Heart left ventricle (tissue), 16 donors: ENCODE measurements around the gene ACKR3. TPM values are rescaled to one million over a fixed set of nuclear protein-coding genes. Genes with fewer than 3 reads are reported as not detected.

Experiments used
- ATAC-seq, 4 donors: fragments of 200-7000 bp; cut with Tn5 transposase; one replicate each; pipeline ENCODE4 v1.9.1; 2020 to 2022; ENCODE audit warnings: moderate library complexity in 4 of 4, mild to moderate bottlenecking in 3 of 4, moderate number of reproducible peaks in 1 of 4
- DNase-seq, 5 donors: peaks; one replicate each; pipeline ENCODE4 v3.0.0-alpha.2; 2020
- H3K27ac ChIP-seq, 12 donors: fragments of 200-600 bp; sonication (generic) in 4 of 12; one replicate each; pipeline versions ENCODE4 v1.5.0 to v1.8.0; 2016 to 2022; ENCODE audit warnings: mild to moderate bottlenecking in 2 of 12
- H3K27me3 ChIP-seq, 9 donors: fragments of 200-600 bp; sonication (generic) in 2 of 9; one replicate each; pipeline versions ENCODE4 v1.5.1 to v1.8.0; 2016 to 2022; ENCODE audit warnings: mild to moderate bottlenecking in 3 of 9
- H3K36me3 ChIP-seq, 9 donors: fragments of 200-600 bp; sonication (generic) in 2 of 9; one replicate each; pipeline versions ENCODE4 v1.5.0 to v1.8.0; 2018 to 2022; ENCODE audit warnings: mild to moderate bottlenecking in 2 of 9
- H3K4me1 ChIP-seq, 12 donors: fragments of 200-600 bp; sonication (generic) in 4 of 12; one replicate each; pipeline versions ENCODE4 v1.5.0 to v1.8.0; 2016 to 2022; ENCODE audit warnings: mild to moderate bottlenecking in 3 of 12
- H3K4me3 ChIP-seq, 12 donors: fragments of 200-600 bp; sonication (generic) in 4 of 12; one replicate each; pipeline versions ENCODE4 v1.5.0 to v1.8.0; 2017 to 2022; ENCODE audit warnings: mild to moderate bottlenecking in 9 of 12, moderate library complexity in 4 of 12
- H3K9me3 ChIP-seq, 12 donors: fragments of 200-600 bp; sonication (generic) in 4 of 12; one replicate each; pipeline versions ENCODE4 v1.5.0 to v1.8.0; 2016 to 2022; ENCODE audit warnings: mild to moderate bottlenecking in 1 of 12
- POLR2A ChIP-seq, 2 donors: fragments of 450-650 bp; IDR thresholded peaks; one replicate each; pipeline ENCODE4 v1.6.1; 2017; ENCODE audit warnings: antibody characterized with exemption in 2 of 2, mild to moderate bottlenecking in 2 of 2, moderate library complexity in 2 of 2
- WGBS, 4 donors: extraction: QIAGEN DNeasy Blood & Tissue Kit in 2 of 4; methylation state at CpG; one replicate each; pipeline versions ENCODE4 v1.1.5 to v1.1.7; 2013 to 2018; 5-methylcytosine and 5-hydroxymethylcytosine counted together
- intact Hi-C, 10 donors: fragments of 100-400 bp; cut with DNase I; formaldehyde crosslinking; loops; one replicate each; pipeline versions ENCODE4 v1.11.1 to v1.14.2; 2022
- polyA plus RNA-seq, 2 donors: library from polyadenylated mRNA; stranded (reverse); fragments of 200-250 nt; gene quantifications; one replicate each; pipeline ENCODE4 v1.2.3, GENCODE V29; 2013
- total RNA-seq, 9 donors: library from RNA; depleted of rRNA in 2 of 9; stranded (reverse); fragments of >200 nt in 2 of 9; fragmentation: NEBNext Ultra II Directional in 3 of 9; extraction: Animal tissue kit (Norgen Biotek cat#: 25700) in 3 of 9; gene quantifications; one replicate each; pipeline versions ENCODE4 v1.1.0 to v1.2.4, GENCODE V29; 2016 to 2023
- TF ChIP-seq, protein P1 (sequence below), 12 donors: fragments of 200-600 bp; sonication (generic) in 4 of 12; IDR thresholded peaks; one replicate each; pipeline versions ENCODE4 v1.5.0 to v1.8.0; 2018 to 2022; ENCODE audit warnings: antibody characterized with exemption in 12 of 12, mild to moderate bottlenecking in 5 of 12
- donor health status: ischemic (EF 13 %, LVEDD 7.1; RV severe dilation, severe dysfunction).
- donor health status: healthy with polysubstance abuse.
- donor health status: DM: no; HTN: yes; CAD: no.
- donor health status: DM: no; HTN: no; CAD: no.
- donor health status: ischemic (EF 25% LVEDD 6.9; RV normal size, moderate dysfunction).
- donor health status: ischemic (EF 25% LVEDD 5.7; RV mildly dilated, moderate dysfunction).
- donor health status: healthy.
- donor health status: DM: yes; HTN: yes; CAD: no.
- donor health status: ischemic (EF 35%, LVEDD 5.7; RV mildly dilated, moderate dysfunction).
- donor health status: nonischemic (EF 11% LVEDD 7.7; RV severe dilation, severe dysfunction).
- donor health status: DM: yes; HTN: yes; CAD: no.
- donor health status: PGD.
- donor health status: ischemic (EF 29% LVEDD 5.4; RV normal size, mild dysfunction).
- donor health status: nonischemic (EF 23%, LVEDD 6.1; RV moderate dilation, normal function).

ACKR3 gene
- total and polyA plus RNA-seq, 11 donors, result 12.8 to 56.3 (median 29.8) TPM

DNA sequence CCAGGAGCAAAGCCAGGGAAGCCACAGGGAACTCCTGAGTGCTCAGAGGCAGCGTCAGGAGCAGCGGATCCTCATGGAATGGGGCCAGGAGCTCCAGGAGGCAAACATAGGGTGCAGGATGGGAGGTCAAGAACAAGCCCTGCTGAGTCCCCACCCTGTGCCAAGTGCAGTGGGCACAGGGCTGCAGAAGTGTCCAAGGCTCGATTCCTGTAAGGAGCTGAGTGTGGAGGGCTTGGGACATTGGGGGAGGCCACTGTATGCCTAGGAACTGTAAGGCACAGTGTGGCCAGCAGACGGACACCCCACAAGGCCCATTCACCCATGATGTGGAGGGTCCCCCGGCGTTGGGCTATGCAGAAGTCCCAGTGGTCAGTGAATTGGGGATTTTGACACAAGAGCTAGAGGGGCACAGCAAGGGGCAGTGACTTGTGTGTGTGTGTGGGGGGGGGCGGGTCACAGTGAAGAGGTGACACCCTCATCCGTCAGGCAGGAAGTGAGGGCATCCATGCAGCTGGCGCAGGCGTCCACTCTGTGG, 55.6 kb downstream of the ACKR3 start:
- Histone ChIP-seq H3K4me1 (peaks cover 0 to 8% (median 5%) of the 10 kb centered on the region in 12 donors), H3K27ac (no peak overlapping the region), H3K27me3 (no peaks in the 10 kb centered on the region), H3K9me3 (no peaks in the 10 kb centered on the region), H3K4me3 (no peak overlapping the region), H3K36me3 (no peaks in the 10 kb centered on the region)
- DNase-seq (no peak), ATAC-seq (no peak)
- no peak for TF ChIP-seq POLR2A (IDR thresholded peaks at IDR 0.05)
- TF ChIP-seq, protein P1, sequence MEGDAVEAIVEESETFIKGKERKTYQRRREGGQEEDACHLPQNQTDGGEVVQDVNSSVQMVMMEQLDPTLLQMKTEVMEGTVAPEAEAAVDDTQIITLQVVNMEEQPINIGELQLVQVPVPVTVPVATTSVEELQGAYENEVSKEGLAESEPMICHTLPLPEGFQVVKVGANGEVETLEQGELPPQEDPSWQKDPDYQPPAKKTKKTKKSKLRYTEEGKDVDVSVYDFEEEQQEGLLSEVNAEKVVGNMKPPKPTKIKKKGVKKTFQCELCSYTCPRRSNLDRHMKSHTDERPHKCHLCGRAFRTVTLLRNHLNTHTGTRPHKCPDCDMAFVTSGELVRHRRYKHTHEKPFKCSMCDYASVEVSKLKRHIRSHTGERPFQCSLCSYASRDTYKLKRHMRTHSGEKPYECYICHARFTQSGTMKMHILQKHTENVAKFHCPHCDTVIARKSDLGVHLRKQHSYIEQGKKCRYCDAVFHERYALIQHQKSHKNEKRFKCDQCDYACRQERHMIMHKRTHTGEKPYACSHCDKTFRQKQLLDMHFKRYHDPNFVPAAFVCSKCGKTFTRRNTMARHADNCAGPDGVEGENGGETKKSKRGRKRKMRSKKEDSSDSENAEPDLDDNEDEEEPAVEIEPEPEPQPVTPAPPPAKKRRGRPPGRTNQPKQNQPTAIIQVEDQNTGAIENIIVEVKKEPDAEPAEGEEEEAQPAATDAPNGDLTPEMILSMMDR (IDR thresholded peaks at IDR 0.05), result no peak
- WGBS, 4 donors, result 93 to 94% (median 94%) methylated on average over 10 of the region's 10 CpGs
- intact Hi-C loops, result no loop called here

DNA sequence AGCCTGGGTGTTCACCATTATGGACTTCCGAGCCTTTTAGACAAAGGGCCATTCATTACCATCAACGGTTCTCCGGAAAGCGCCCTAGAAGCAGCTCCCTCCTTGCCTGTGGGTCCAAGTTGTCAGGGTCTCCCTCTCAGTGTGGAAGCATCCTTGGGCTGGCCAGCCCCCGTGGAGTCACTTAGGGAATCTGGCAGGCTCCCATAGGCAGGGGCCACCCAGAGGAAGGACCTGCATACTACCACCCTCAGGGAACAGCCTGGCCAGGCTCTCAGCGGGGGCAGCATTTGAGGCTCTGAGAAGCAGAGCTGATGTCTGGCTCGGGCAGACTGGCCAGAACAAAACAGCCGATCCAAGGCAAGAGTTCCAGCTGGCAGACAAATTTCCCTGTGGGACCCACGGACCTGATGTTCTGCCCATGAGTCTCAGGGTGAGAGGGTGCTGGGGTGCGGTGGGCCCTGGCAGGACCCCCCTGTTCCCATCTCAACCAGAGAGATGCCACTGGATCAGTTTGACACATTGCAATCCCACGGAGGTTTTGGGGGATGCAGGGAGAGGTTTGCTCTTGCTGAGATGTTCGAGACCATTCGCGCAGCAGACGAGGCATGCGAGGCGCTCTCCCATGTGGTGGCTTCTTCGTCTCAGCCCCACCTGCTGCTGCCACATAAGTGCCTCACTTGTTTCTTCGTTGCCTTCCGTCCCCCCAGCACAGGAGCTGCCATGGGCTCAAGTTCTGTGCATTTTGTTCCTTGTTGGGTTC, 56.9 kb downstream of the ACKR3 start:
- Histone ChIP-seq H3K27ac (no peak overlapping the region), H3K36me3 (no peaks in the 10 kb centered on the region), H3K4me1 (peaks cover 0 to 22% (median 14%) of the 10 kb centered on the region in 12 donors), H3K27me3 (no peaks in the 10 kb centered on the region), H3K4me3 (no peak overlapping the region), H3K9me3 (no peaks in the 10 kb centered on the region)
- TF ChIP-seq, protein P1 (IDR thresholded peaks at IDR 0.05), result no peak
- TF ChIP-seq POLR2A (IDR thresholded peaks at IDR 0.05), result no peak
- DNase-seq (no peak), ATAC-seq (no peak)
- intact Hi-C loops, result no loop called here
- WGBS, 4 donors, result 82 to 94% (median 86%) methylated on average over 20 of the region's 20 CpGs

DNA sequence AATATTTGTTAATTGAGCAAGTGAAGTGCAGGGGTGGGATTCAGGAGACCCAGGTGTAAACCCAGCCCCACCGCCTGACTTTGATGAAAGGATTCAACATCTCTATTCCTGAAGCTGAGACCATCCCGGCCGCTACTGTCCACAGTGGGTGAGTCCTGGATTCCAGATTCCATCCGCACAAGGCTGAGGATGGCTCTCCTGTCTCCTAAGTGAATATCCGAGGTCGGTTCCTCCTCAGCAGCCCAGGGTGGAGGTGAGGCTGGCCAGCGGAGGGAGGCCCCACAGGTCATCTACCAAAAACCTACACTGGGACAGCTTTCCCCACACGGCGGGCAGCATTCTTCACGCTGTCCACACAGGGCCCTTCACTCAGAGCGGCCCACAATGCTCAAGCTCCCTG, 57.6 kb downstream of the ACKR3 start:
- DNase-seq (no peak), ATAC-seq (no peak)
- Histone ChIP-seq H3K4me3 (no peak overlapping the region), H3K9me3 (no peaks in the 10 kb centered on the region), H3K27ac (no peak overlapping the region), H3K27me3 (no peaks in the 10 kb centered on the region), H3K4me1 (peaks cover 0 to 28% (median 17%) of the 10 kb centered on the region in 12 donors), H3K36me3 (no peaks in the 10 kb centered on the region)
- WGBS, 4 donors, result 95 to 97% (median 96%) methylated on average over 10 to 11 of the region's 11 CpGs
- TF ChIP-seq POLR2A (IDR thresholded peaks at IDR 0.05), result no peak
- TF ChIP-seq, protein P1 (IDR thresholded peaks at IDR 0.05), result no peak
- intact Hi-C loops, result no loop called here

- Histone ChIP-seq H3K27ac (no peak overlapping the region), H3K4me3 (no peak overlapping the region), H3K27me3 (no peaks in the 10 kb centered on the region), H3K4me1 (peaks cover 0 to 28% (median 17%) of the 10 kb centered on the region in 12 donors), H3K9me3 (no peaks in the 10 kb centered on the region), H3K36me3 (no peaks in the 10 kb centered on the region)
- WGBS, 4 donors, result 89 to 98% (median 94%) methylated on average over 6 of the region's 6 CpGs
- TF ChIP-seq POLR2A (IDR thresholded peaks at IDR 0.05), result no peak
- TF ChIP-seq, protein P1 (IDR thresholded peaks at IDR 0.05), result no peak
- ATAC-seq (no peak), DNase-seq (peak in 1 of 5 donors; percentile 7)
- intact Hi-C loops, result no loop called here
Measured at GRCh38 chr2:236627841-236628240, 58.2 kb downstream of the ACKR3 start.
